ENCODE data around the gene SP8.

SP8 gene

GRCh38 chr7:20816372-20816959 lies 29.8 kb upstream of the SP8 start:
- Histone ChIP-seq H3K9ac (ENCODE audit: low read depth, low read length) (no peak overlapping the region), H3K36me3 (ENCODE audit: insufficient read depth, low read length) (no peaks in the 10 kb centered on the region), H3K27ac (ENCODE audit: low read depth, low read length) (peak overlapping the region; percentile 73), H3K4me1 (ENCODE audit: insufficient read depth, low read length) (peaks cover 14% of the 10 kb centered on the region), H3K9me3 (ENCODE audit: insufficient read depth, low read depth, low read length) (no peaks in the 10 kb centered on the region), H3K4me3 (ENCODE audit: low read length) (peak overlapping the region; percentile 30; the same call in 1 of the 2 replicates), H3K27me3 (ENCODE audit: insufficient read depth, low read length) (no peaks in the 10 kb centered on the region)
- 22% methylated on average over 3 of the region's 4 CpGs for WGBS

- no peak overlapping the region for H3K27ac ChIP-seq (ENCODE audit: low read depth, low read length)
- H3K4me1 ChIP-seq (ENCODE audit: insufficient read depth, low read length) = peaks cover 23% of the 10 kb centered on the region
- 89% methylated on average over 3 of the region's 3 CpGs for WGBS
- no peaks in the 10 kb centered on the region for H3K27me3 ChIP-seq (ENCODE audit: insufficient read depth, low read length)
- H3K9ac ChIP-seq (ENCODE audit: low read depth, low read length) = no peak overlapping the region
- no peak overlapping the region for H3K4me3 ChIP-seq (ENCODE audit: low read length)
- H3K9me3 ChIP-seq (ENCODE audit: insufficient read depth, low read depth, low read length) = peaks cover 8% of the 10 kb centered on the region
- H3K36me3 ChIP-seq (ENCODE audit: insufficient read depth, low read length) = no peaks in the 10 kb centered on the region
Observed at GRCh38 chr7:20804345-20804744, 17.7 kb upstream of the SP8 start.

- H3K4me3 ChIP-seq (ENCODE audit: low read length) = peak overlapping the region; percentile 33
- H3K9ac ChIP-seq (ENCODE audit: low read depth, low read length) = no peak overlapping the region
- H3K27me3 ChIP-seq (ENCODE audit: insufficient read depth, low read length) = peaks cover 37% of the 10 kb centered on the region
- H3K27ac ChIP-seq (ENCODE audit: low read depth, low read length) = peak overlapping the region; percentile 81; the same call in 1 of the 2 replicates
- WGBS = 1% methylated on average over 5 of the region's 5 CpGs
- H3K36me3 ChIP-seq (ENCODE audit: insufficient read depth, low read length) = no peaks in the 10 kb centered on the region
- no peaks in the 10 kb centered on the region for H3K9me3 ChIP-seq (ENCODE audit: insufficient read depth, low read depth, low read length)
- H3K4me1 ChIP-seq (ENCODE audit: insufficient read depth, low read length) = peaks cover 46% of the 10 kb centered on the region
Observed at GRCh38 chr7:20799566-20800366, 13.1 kb upstream of the SP8 start.

DNA sequence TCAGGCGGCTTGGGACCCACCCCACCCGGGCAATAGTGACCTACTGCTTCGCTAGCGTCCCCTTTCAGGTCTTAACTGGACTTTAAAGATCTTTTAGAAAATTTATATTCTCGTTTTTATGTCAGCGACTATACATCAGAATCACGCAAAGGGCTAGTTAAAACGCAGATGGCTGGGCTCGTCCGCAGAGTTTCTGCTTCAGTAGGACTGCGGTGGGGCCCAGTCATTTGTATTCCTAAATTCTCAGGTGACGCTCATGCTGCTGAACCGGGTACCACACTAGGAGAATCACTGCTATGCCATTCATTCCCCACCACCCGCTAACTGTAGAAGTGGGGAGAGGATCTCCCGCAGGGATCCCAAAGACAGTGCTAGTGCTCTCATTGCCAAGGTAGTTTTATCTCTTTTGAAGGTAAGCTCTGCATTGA lies 12.0 kb upstream of the SP8 start:
- Histone ChIP-seq H3K9me3 (ENCODE audit: insufficient read depth, low read depth, low read length) (no peaks in the 10 kb centered on the region), H3K36me3 (ENCODE audit: insufficient read depth, low read length) (no peaks in the 10 kb centered on the region), H3K9ac (ENCODE audit: low read depth, low read length) (no peak overlapping the region), H3K4me3 (ENCODE audit: low read length) (peak overlapping the region; percentile 77), H3K27ac (ENCODE audit: low read depth, low read length) (peak overlapping the region; percentile 81; the same call in 1 of the 2 replicates), H3K27me3 (ENCODE audit: insufficient read depth, low read length) (peaks cover 48% of the 10 kb centered on the region), H3K4me1 (ENCODE audit: insufficient read depth, low read length) (peaks cover 56% of the 10 kb centered on the region)
- 0% methylated on average over 15 of the region's 15 CpGs for whole genome bisulfite sequencing

DNA sequence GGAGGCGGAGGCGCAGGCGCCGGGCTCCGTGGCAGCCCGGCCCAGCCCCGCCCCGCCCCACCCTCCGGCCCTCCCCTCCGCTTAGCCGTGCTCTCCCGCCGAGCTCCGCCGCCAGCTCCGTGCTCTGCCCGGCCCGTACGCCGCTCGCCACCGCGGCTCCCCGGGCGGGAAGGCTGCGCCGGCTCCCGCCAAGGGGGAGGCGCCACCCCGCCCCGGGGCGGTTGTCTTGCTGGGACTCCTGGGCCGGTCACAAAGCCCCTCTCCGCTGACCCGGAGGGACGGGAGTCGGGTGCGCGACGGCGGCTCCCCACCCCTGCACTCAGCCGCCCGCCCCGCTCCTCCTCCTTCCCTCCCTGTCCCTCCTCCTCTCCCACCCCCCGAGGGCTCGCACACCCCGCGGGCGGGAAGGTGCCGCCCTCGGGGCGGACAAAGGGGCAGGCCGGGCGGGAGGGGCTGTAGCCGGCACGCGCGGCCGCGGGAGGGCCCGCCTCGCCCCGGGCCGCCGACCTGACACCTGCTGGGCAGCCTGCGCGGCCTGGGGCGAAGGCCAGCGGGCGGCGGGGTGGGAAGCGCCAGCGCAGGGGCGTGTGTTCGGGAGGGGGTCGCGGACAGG lies 11.5 kb upstream of the SP8 start:
- H3K27me3 ChIP-seq (ENCODE audit: insufficient read depth, low read length) = peaks cover 53% of the 10 kb centered on the region
- peaks cover 62% of the 10 kb centered on the region for H3K4me1 ChIP-seq (ENCODE audit: insufficient read depth, low read length)
- no peak overlapping the region for H3K9ac ChIP-seq (ENCODE audit: low read depth, low read length)
- peak overlapping the region; percentile 81; the same call in 1 of the 2 replicates for H3K27ac ChIP-seq (ENCODE audit: low read depth, low read length)
- WGBS = under 1% methylated on average over 74 of the region's 77 CpGs
- no peaks in the 10 kb centered on the region for H3K36me3 ChIP-seq (ENCODE audit: insufficient read depth, low read length)
- H3K4me3 ChIP-seq (ENCODE audit: low read length) = peak overlapping the region; percentile 77
- no peaks in the 10 kb centered on the region for H3K9me3 ChIP-seq (ENCODE audit: insufficient read depth, low read depth, low read length)

DNA sequence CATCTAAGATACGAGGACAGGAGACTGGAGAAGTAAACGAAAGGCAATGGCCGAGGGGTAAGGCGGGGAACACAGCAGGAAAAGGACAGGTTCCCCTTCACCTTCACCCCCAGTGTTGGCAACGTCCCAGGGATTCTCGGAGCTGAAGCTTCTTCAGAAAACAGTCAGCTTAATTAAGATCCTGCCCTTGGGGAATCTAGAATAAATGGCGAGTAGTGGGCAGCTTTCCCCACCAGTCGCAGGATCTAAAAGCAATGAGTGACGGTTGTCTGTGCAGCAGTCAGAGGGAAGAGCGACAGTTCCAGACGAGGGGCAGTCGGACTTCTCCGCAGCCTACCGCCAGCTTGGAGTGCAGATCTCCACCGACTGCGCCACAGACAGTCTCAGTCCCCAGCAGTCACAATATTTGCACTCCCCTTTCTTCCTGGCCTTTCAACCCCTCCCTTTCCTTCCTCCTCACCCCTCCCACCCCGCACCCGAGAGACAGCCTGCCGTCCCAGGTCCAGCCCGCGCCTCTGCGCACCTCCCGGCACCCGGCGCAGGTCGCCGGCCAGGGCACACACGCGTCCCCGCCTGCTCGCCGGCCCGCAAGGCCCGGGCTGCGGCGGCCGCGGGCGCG lies 10.9 kb upstream of the SP8 start:
- H3K36me3 ChIP-seq (ENCODE audit: insufficient read depth, low read length) = no peaks in the 10 kb centered on the region
- H3K4me1 ChIP-seq (ENCODE audit: insufficient read depth, low read length) = peaks cover 67% of the 10 kb centered on the region
- H3K9ac ChIP-seq (ENCODE audit: low read depth, low read length) = peak overlapping the region; percentile 37; the same call in 1 of the 2 replicates
- peak overlapping the region; percentile 77 for H3K4me3 ChIP-seq (ENCODE audit: low read length)
- peaks cover 59% of the 10 kb centered on the region for H3K27me3 ChIP-seq (ENCODE audit: insufficient read depth, low read length)
- WGBS = under 1% methylated on average over 39 of the region's 40 CpGs
- H3K27ac ChIP-seq (ENCODE audit: low read depth, low read length) = no peak overlapping the region
- no peaks in the 10 kb centered on the region for H3K9me3 ChIP-seq (ENCODE audit: insufficient read depth, low read depth, low read length)

DNA sequence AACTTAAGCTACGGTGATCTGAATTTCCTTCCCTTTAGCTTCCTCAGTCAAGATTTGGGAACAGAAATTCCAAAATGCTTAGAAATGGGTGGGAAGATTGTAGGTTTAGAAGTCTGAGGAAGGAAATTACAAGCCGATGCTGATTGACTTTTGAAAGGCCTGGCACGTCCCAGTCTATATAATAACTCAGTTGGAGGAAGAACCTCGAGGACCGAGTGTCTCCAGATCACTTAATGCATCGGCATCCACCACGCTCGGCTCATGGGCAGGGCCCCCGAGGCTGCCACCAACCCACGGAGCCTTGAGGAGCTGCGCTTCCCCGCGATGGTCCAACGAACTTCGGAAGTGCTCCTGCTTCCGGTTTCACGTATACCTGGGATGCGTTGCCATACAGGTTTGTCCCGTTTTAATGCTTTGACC lies 10.4 kb upstream of the SP8 start:
- WGBS = under 1% methylated on average over 18 of the region's 19 CpGs
- H3K4me1 ChIP-seq (ENCODE audit: insufficient read depth, low read length) = peaks cover 73% of the 10 kb centered on the region
- no peak overlapping the region for H3K9ac ChIP-seq (ENCODE audit: low read depth, low read length)

GRCh38 chr7:20796500-20796899 lies 9.8 kb upstream of the SP8 start:
- Histone ChIP-seq H3K4me3 (ENCODE audit: low read length) (peak overlapping the region; percentile 77), H3K27me3 (ENCODE audit: insufficient read depth, low read length) (peaks cover 70% of the 10 kb centered on the region), H3K27ac (ENCODE audit: low read depth, low read length) (peak overlapping the region; percentile 53; the same call in 1 of the 2 replicates), H3K4me1 (ENCODE audit: insufficient read depth, low read length) (peaks cover 77% of the 10 kb centered on the region), H3K9ac (ENCODE audit: low read depth, low read length) (no peak overlapping the region), H3K36me3 (ENCODE audit: insufficient read depth, low read length) (no peaks in the 10 kb centered on the region), H3K9me3 (ENCODE audit: insufficient read depth, low read depth, low read length) (no peaks in the 10 kb centered on the region)
- 6% methylated on average over 5 of the region's 6 CpGs for WGBS

More for the DNA sequence above, 10.4 kb upstream of the SP8 start:
- H3K9me3 ChIP-seq (ENCODE audit: insufficient read depth, low read depth, low read length) = no peaks in the 10 kb centered on the region
- no peak overlapping the region for H3K27ac ChIP-seq (ENCODE audit: low read depth, low read length)
- H3K36me3 ChIP-seq (ENCODE audit: insufficient read depth, low read length) = no peaks in the 10 kb centered on the region
- H3K27me3 ChIP-seq (ENCODE audit: insufficient read depth, low read length) = peaks cover 64% of the 10 kb centered on the region
- H3K4me3 ChIP-seq (ENCODE audit: low read length) = peak overlapping the region; percentile 77

- peak overlapping the region; percentile 53; the same call in 1 of the 2 replicates for H3K27ac ChIP-seq (ENCODE audit: low read depth, low read length)
- H3K4me3 ChIP-seq (ENCODE audit: low read length) = peak overlapping the region; percentile 77
- no peak overlapping the region for H3K9ac ChIP-seq (ENCODE audit: low read depth, low read length)
- peaks cover 74% of the 10 kb centered on the region for H3K4me1 ChIP-seq (ENCODE audit: insufficient read depth, low read length)
- no peaks in the 10 kb centered on the region for H3K36me3 ChIP-seq (ENCODE audit: insufficient read depth, low read length)
- peaks cover 76% of the 10 kb centered on the region for H3K27me3 ChIP-seq (ENCODE audit: insufficient read depth, low read length)
- 3% methylated on average over 5 of the region's 5 CpGs for WGBS
- H3K9me3 ChIP-seq (ENCODE audit: insufficient read depth, low read depth, low read length) = no peaks in the 10 kb centered on the region
Observed at GRCh38 chr7:20795881-20796280, 9.2 kb upstream of the SP8 start.

- H3K36me3 ChIP-seq (ENCODE audit: insufficient read depth, low read length) = no peaks in the 10 kb centered on the region
- peaks cover 81% of the 10 kb centered on the region for H3K27me3 ChIP-seq (ENCODE audit: insufficient read depth, low read length)
- H3K9ac ChIP-seq (ENCODE audit: low read depth, low read length) = no peak overlapping the region
- WGBS = 21% methylated on average over 10 of the region's 10 CpGs
- H3K27ac ChIP-seq (ENCODE audit: low read depth, low read length) = no peak overlapping the region
- H3K9me3 ChIP-seq (ENCODE audit: insufficient read depth, low read depth, low read length) = no peaks in the 10 kb centered on the region
- peak overlapping the region; percentile 77 for H3K4me3 ChIP-seq (ENCODE audit: low read length)
- H3K4me1 ChIP-seq (ENCODE audit: insufficient read depth, low read length) = peaks cover 72% of the 10 kb centered on the region
Observed at GRCh38 chr7:20795361-20795760, 8.7 kb upstream of the SP8 start.
